Stimulated activated CD8-positive, alpha-beta memory T cell treated with anti-CD3 and anti-CD28 coated beads, Interleukin-4, amount 100 ng/mL, for 48 hours (primary cell): Measurements from ENCODE around the gene CLEC18B.
"Not testable (repeated sequence)": the region's sequence is repeated elsewhere in the genome, so short reads cannot be mapped to it uniquely, and the experiment has no call there.

Experiments used
- DNase-seq: peaks from one replicate; pipeline ENCODE4 v3.0.0-alpha.2; 2020

Gene CLEC18B

GRCh38 chr16:74420612-74421481 lies at the start of gene CLEC18B:
Gene CLEC18B, minus strand, starts transcription at chr16:74421478. Its CDS starts 208 bp downstream, at chr16:74421270.
- DNase-seq = not testable (repeated sequence)

- no peak for DNase-seq
Observed at GRCh38 chr16:74469946-74470478, 48.7 kb upstream of the CLEC18B start.

- no peak for DNase-seq
Observed at GRCh38 chr16:74468807-74469525, 47.7 kb upstream of the CLEC18B start.

- DNase-seq = no peak
Observed at GRCh38 chr16:74466872-74467271, 45.6 kb upstream of the CLEC18B start.

- DNase-seq = no peak
Observed at GRCh38 chr16:74465851-74466685, 44.8 kb upstream of the CLEC18B start.

- no peak for DNase-seq
Observed at GRCh38 chr16:74465281-74465680, 44.0 kb upstream of the CLEC18B start.

GRCh38 chr16:74463888-74464287 lies 42.6 kb upstream of the CLEC18B start:
- no peak for DNase-seq

GRCh38 chr16:74462361-74462760 lies 41.1 kb upstream of the CLEC18B start:
- DNase-seq = no peak

GRCh38 chr16:74461826-74462225 lies 40.5 kb upstream of the CLEC18B start:
- DNase-seq = no peak

GRCh38 chr16:74460542-74460941 lies 39.3 kb upstream of the CLEC18B start:
- no peak for DNase-seq

- DNase-seq = no peak
Observed at GRCh38 chr16:74456290-74456625, 35.0 kb upstream of the CLEC18B start.

GRCh38 chr16:74455619-74456289 lies 34.5 kb upstream of the CLEC18B start:
- no peak for DNase-seq

GRCh38 chr16:74455213-74455612 lies 33.9 kb upstream of the CLEC18B start:
- DNase-seq = no peak

GRCh38 chr16:74451951-74452758 lies 30.9 kb upstream of the CLEC18B start:
- no peak for DNase-seq

- DNase-seq = no peak
Observed at GRCh38 chr16:74450967-74451760, 29.9 kb upstream of the CLEC18B start.

GRCh38 chr16:74450236-74450635 lies 29.0 kb upstream of the CLEC18B start:
- no peak for DNase-seq

- DNase-seq = no peak
Observed at GRCh38 chr16:74449470-74449869, 28.2 kb upstream of the CLEC18B start.

GRCh38 chr16:74448990-74449389 lies 27.7 kb upstream of the CLEC18B start:
- DNase-seq = no peak

GRCh38 chr16:74447578-74447977 lies 26.3 kb upstream of the CLEC18B start:
- DNase-seq = no peak

- no peak for DNase-seq
Observed at GRCh38 chr16:74446866-74447265, 25.6 kb upstream of the CLEC18B start.
